Fibroblast of mammary gland (primary cell): ENCODE results near the gene OLIG2.

ENCODE experiments used
- DNase-seq: peaks from one replicate; pipeline ENCODE4 v3.0.0-alpha.2; 2010; ENCODE audit warnings: low read depth
- H3K4me3 ChIP-seq: 2 replicates; pipeline ENCODE4 v1.5.1; 2011; ENCODE audit warnings: low read depth, mild to moderate bottlenecking, low read length, moderate library complexity; ENCODE audit not compliant: control insufficient read depth
- CTCF ChIP-seq: conservative IDR thresholded peaks from 2 replicates; pipeline ENCODE4 v1.5.1; 2011; ENCODE audit warnings: low read depth, low read length, inconsistent platforms; ENCODE audit not compliant: control insufficient read depth, insufficient read depth

The OLIG2 gene

GRCh38 chr21:33039536-33039935, 13.8 kb downstream of the OLIG2 start:
- no peak for DNase-seq
- H3K4me3 ChIP-seq = no peak overlapping the region
- TF ChIP-seq CTCF = no peak

- H3K4me3 ChIP-seq = no peak overlapping the region
- no peak for DNase-seq
- TF ChIP-seq CTCF = no peak
Measured at GRCh38 chr21:33040215-33040614, 14.5 kb downstream of the OLIG2 start.

- no peak for DNase-seq
- no peak for TF ChIP-seq CTCF
Measured at GRCh38 chr21:33041981-33042380, 16.2 kb downstream of the OLIG2 start.

GRCh38 chr21:33042812-33043211, 17.1 kb downstream of the OLIG2 start:
- no peak for TF ChIP-seq CTCF
- no peak overlapping the region for H3K4me3 ChIP-seq
- DNase-seq = peak; percentile 93

More at GRCh38 chr21:33041981-33042380, 16.2 kb downstream of the OLIG2 start:
- no peak overlapping the region for H3K4me3 ChIP-seq

- no peak for TF ChIP-seq CTCF
- no peak for DNase-seq
- H3K4me3 ChIP-seq = no peak overlapping the region
Measured at GRCh38 chr21:33046455-33046854, 20.7 kb downstream of the OLIG2 start.

GRCh38 chr21:33047231-33047630, 21.5 kb downstream of the OLIG2 start:
- H3K4me3 ChIP-seq = no peak overlapping the region
- DNase-seq = peak; percentile 89
- no peak for TF ChIP-seq CTCF

- TF ChIP-seq CTCF = no peak
- no peak for DNase-seq
- H3K4me3 ChIP-seq = no peak overlapping the region
Measured at GRCh38 chr21:33051925-33052324, 26.2 kb downstream of the OLIG2 start.
